HG02642 (cell line): Measurements from ENCODE around the gene GRK5.
"Not testable (repeated sequence)": the region's sequence is repeated elsewhere in the genome, so short reads cannot be mapped to it uniquely, and the experiment has no call there.

Experiments used
- ATAC-seq: cut with Tn5 transposase; IDR thresholded peaks from one replicate; pipeline ENCODE4 v1.9.1; 2021; ENCODE audit warnings: mild to moderate bottlenecking; ENCODE audit not compliant: unreplicated experiment, poor library complexity

GRK5 gene

DNA sequence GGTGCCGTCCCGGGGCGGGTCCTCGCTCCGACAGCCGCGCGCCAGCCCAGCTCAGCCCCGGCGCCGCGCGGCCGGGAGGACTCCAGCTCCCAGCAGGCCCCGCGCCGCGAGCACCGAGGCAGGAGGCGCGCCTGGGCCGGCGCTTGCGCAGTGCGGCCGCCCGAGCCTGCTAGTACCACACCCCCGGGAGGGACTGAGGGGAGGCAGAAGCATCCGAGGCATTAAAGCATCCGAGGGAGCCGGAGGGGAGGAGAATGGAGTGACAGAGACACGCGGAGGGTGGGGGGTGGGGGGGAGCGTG, at the start of gene GRK5:
Gene GRK5 (plus strand): TSS at position 206 of the 301 bp plus-strand sequence. CDS start 347 bp downstream, outside the sequence.
- ATAC-seq, result peak; percentile 80

GRCh38 chr10:119159332-119159731, 48.0 kb upstream of the GRK5 start:
- no peak for ATAC-seq

DNA sequence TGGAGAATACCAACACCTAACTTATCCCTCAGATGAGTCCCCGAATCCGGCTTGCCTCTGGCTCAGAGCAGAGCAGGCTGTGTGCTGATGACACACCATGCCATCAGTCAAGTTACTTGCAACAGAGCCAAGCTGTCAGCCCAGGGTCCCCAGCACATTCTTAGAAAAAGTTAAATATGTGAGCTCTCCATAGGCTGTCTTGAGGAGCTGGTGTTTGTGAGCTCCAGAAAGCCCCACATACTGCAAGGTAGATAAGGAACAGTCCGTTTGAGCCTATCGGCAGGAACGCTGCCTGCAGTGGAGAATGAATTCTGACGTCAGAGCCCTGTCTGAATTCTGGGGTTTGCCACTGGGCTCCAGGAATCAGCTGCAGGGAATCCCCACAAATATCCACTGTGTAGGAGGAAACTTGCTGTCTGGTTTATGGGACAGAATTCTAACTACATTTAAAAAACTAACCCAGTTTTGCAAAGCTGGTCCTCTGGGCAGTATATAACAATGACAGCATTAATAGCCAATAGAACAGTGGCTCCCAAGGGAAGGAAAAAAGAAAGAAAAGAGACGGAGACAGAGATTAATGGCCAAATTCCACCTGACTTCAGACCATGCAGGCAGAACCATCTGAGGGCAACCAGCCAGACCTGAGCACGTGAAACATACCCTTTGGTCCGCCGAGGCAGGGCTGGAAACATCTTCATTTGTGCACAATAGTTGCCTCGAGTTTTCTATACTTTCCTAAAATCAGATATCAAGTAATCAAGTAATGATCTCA, 45.5 kb upstream of the GRK5 start:
- ATAC-seq, result no peak

GRCh38 chr10:119162452-119163092, 44.8 kb upstream of the GRK5 start:
- no peak for ATAC-seq

DNA sequence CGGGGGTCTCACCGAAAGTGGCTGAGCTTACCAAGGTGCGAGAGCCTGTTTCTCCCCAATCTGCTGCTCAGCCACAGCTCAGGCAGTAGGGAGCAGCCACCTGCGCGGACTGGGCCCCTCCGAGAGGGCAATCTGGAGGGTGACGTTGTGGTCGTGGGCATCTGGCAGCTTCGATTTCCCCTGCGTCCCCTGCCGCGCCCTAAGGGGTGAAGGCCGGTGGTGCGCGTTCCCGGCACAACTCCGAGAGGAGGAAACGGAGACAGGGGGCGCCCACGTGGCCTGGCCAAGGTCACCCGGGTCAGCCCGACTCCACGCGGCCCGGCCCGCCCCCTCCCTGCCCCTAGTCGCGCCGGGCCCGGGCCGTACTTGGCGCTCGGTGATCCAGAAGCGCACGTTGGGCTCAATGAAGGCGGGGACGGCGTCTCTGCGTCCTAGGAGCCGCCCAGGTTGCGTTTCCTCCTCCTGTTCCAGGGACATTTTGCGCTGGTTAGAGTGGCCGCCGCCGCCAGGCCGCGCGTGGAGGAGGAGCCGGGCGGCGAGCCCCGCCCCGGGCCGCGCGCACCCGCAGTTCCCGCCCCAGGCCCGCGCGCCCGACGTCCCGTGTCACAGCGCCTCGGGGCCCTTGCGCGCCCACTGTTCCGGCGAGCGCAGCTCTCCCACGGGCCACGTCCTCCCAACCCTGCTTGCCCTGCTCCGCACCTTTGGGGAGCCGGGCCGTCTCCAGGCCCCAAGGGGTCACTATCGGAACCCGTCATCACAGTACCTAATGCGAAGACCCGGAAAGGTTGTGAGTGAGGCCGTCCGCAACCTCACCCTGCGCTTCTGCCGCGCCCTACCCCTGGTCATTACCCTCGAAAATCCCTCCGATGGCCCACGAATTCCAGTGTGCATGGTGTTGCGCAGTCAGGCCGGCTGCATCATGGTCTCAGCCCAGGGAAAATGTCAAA, 41.9 kb upstream of the GRK5 start, which contains the start of gene SFXN4:
Gene SFXN4 (minus strand): TSS at position 544 of the 947 bp plus-strand sequence. CDS start 67 bp downstream, at position 477.
- ATAC-seq, result peak; percentile 90

DNA sequence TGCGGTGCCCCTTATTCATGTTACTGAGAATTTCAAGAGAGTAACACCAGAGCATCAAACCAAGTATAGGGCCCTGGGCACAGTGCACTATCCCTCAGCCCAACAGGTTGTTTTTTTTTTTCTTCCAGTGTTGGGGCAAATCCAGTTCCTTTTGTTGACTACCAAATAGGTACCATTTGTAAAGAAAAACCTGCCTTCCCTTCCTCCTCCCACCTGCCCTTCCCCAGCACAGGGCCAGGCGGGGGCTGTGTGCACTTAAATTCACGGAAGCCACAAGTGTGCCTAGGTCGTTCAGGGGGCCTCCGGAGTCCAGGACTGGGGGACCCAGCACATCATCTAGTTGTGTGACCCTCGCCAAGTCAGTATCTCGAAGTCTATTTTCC, 41.3 kb upstream of the GRK5 start:
- peak; percentile 2 for ATAC-seq

GRCh38 chr10:119166564-119166963, 40.8 kb upstream of the GRK5 start:
- ATAC-seq, result no peak

DNA sequence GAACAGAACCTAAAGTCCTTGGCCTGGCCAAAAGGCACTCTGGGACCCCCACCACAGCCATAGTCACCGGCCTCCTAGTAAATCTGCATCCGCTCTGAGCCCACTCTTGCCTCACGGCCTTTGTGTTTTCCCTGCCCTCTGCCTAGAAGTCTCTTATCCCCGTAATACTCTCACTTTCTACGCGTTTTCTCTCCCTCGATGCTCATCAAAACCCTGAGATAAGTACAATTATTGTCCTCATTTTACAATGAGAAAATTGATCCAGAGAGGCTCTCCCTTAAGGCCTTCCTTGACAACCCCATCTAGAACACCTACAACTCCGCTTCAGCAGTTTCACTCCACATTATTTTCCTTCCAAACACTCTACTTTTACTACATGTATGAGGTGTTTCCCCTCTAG, 40.3 kb upstream of the GRK5 start:
- ATAC-seq, result no peak

DNA sequence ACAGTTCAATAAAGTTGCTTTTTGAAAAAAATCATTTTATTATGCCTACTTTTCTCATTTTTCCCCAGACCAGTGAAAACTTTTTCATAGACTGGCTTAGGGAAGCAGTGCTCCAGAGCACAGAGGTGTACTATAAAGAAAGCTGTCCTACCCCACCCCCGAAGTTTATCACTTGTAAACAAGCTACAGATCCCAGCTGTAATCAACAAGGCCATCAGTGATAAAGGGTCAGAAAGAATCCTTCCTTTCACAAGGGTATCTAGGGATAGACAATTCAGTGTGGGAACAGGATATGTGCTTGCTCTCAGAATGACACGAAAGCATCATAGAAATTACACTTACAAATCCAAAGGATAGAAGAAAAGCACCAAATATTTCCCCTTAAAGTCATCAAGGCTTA, 33.3 kb upstream of the GRK5 start:
- ATAC-seq, result no peak

DNA sequence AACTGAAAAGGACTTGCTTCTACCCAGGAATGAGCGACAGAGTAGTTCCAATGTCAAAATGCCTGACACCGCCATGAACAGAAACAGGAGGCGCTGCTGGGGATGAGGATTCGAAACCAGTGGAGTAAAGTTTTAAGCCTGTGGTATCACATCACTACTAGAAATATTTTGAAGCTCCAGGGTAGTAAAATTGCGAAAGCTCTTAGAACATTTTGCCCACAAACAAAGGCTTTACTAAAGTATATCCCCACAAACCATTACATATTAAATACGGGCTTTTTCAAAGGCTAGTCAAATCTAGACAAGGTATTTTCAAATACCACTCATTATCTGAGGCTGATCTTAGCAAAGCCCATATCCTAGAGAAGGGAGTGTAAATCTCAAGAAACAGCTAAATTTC, 31.2 kb upstream of the GRK5 start:
- ATAC-seq, result no peak

GRCh38 chr10:119177708-119178371, 29.5 kb upstream of the GRK5 start:
- peak; percentile 2 for ATAC-seq

DNA sequence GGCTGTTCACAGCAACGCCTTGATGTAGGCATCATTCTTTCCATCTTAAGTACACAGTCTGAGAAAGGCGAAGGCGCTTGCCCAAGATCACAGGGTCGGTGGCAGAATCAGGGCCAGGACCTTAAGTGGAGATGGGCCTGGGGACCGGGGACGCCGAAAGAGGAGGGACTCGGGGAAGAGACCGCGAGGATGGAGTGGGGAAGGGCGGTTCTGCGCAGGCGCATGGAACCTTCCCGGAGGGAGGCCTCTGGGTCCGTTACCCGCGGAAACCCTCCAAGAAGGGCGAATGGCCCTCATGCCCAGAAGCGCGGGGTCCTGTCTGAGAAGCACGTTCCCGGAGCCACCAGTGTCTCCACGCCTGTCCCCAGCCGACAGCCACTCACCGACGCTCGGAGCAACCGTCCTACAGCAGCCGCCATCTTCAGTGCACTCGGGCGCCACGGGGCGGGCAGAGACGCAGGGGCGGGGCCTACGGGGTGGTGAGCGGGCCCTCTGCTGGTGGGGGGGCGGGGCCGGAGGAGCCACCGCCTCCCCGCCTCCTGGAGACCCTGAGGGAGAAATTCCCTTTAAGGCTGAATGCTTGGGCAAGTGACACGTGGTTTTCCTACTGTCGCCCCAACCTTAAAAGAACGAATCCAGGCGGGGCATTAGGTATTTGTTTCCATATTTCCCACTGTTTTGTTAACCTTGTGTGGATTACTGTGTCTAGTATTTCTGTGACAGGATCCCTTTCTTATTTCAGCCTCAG, 28.8 kb upstream of the GRK5 start, which contains the start of gene PRDX3:
Gene PRDX3 (minus strand): TSS at position 441 of the 748 bp plus-strand sequence. CDS start 22 bp downstream, at position 419.
- peak; percentile 92 for ATAC-seq

DNA sequence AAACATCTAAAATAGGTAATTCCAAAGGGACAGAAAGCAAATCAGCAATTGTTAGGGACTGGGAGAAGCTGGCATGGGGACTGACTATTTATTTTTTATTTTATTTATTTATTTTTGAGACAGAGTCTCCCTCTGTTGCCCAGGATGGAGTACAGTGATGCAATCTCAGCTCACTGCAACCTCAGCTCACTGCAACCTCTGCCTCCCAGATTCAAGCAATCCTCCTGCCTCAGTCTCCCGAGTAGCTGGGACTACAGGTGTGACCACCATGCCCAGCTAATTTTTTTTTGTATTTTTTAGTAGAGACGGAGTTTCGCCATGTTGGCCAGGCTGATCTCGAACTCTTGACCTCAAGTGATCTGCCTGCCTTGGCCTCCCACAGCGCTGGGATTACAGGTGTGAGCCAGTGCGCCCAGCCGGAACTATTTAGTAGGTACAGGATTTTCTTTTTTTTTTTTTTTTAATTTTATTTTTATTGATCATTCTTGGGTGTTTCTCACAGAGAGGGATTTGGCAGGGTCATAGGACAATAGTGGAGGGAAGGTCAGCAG, 26.4 kb upstream of the GRK5 start:
- not testable (repeated sequence) for ATAC-seq

- ATAC-seq, result no peak
Measured at GRCh38 chr10:119183664-119184412, 23.5 kb upstream of the GRK5 start.

GRCh38 chr10:119189811-119190282, 17.5 kb upstream of the GRK5 start:
- ATAC-seq, result peak; percentile 44

DNA sequence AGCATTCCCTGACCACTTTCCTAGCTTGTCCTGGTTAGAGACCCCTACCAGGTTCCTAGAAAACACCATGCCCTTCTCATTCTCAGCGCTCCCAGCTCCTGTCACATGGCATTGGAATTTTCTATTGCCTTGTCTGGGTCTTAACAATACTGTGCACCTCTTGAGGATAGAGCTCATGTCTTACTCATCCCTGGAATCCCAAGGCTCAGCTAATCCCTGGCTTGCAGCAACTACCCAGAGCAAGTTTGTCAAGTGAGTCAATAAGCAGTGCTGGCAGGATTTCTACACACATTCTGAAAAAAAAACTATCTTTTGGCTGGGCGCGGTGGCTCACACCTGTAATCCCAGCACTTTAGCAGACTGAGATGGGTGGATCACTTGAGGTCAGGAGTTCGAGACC, 17.0 kb upstream of the GRK5 start:
- ATAC-seq, result no peak

- no peak for ATAC-seq
Measured at GRCh38 chr10:119190954-119191785, 16.2 kb upstream of the GRK5 start.

GRCh38 chr10:119191881-119192280, 15.5 kb upstream of the GRK5 start:
- no peak for ATAC-seq
